Cardiac fibroblast (primary cell): ENCODE data around the gene NXN.
A peak's percentile ranks its signal among the peaks of the same experiment; 100 is the strongest.

Experiments
- DNase-seq, 2 donors: peaks; one replicate each; pipeline versions ENCODE4 v3.0.0 to v3.0.0-alpha.2; 2010; ENCODE audit warnings: low read depth in 2 of 2
- H3K4me3 ChIP-seq, 2 donors: replicated peaks in 1 of 2; 1 replicate in 1 of 2; 2 replicates in 1 of 2; pipeline ENCODE4 v1.5.1; 2011; ENCODE audit warnings: low read depth in 2 of 2, low read length in 2 of 2, mild to moderate bottlenecking in 2 of 2, moderate library complexity in 1 of 2
- CTCF ChIP-seq: IDR thresholded peaks from one replicate; pipeline ENCODE4 v1.5.1; 2011; ENCODE audit warnings: low read depth, mild to moderate bottlenecking, low read length, inconsistent platforms

NXN gene

GRCh38 chr17:864315-864714 is 115.3 kb downstream of the NXN start:
- DNase-seq, result no peak
- no peak for TF ChIP-seq CTCF
- no peak overlapping the region for H3K4me3 ChIP-seq

- no peak for TF ChIP-seq CTCF
- no peak for DNase-seq
- H3K4me3 ChIP-seq, result no peak overlapping the region
Measured at GRCh38 chr17:863880-864279, 115.7 kb downstream of the NXN start.

GRCh38 chr17:862582-862981 is 117.0 kb downstream of the NXN start:
- TF ChIP-seq CTCF, result no peak
- DNase-seq, result no peak

GRCh38 chr17:861364-861763 is 118.2 kb downstream of the NXN start:
- H3K4me3 ChIP-seq, result no peak overlapping the region
- no peak for DNase-seq
- TF ChIP-seq CTCF, result no peak

More at GRCh38 chr17:862582-862981, 117.0 kb downstream of the NXN start:
- H3K4me3 ChIP-seq, result no peak overlapping the region

GRCh38 chr17:860805-861204 is 118.8 kb downstream of the NXN start:
- no peak for TF ChIP-seq CTCF
- H3K4me3 ChIP-seq, result no peak overlapping the region
- DNase-seq, result no peak

GRCh38 chr17:859824-860195 is 119.8 kb downstream of the NXN start:
- peak; percentile 4 to 20 for DNase-seq
- no peak overlapping the region for H3K4me3 ChIP-seq
- no peak for TF ChIP-seq CTCF

- DNase-seq, result no peak
- no peak for TF ChIP-seq CTCF
- no peak overlapping the region for H3K4me3 ChIP-seq
Measured at GRCh38 chr17:859061-859823, 120.3 kb downstream of the NXN start.
